Fibroblast of villous mesenchyme (primary cell): ENCODE results near the gene OR1A1. TPM values are rescaled to one million over a fixed set of nuclear protein-coding genes. Genes with fewer than 3 reads are reported as not detected.

ENCODE experiments used
- DNase-seq: peaks from one replicate; pipeline ENCODE4 v3.0.0-alpha.2; 2010; ENCODE audit warnings: low read depth
- H3K4me3 ChIP-seq: 2 replicates; pipeline ENCODE4 v1.5.1; 2011; ENCODE audit warnings: low read depth, mild to moderate bottlenecking, low read length
- total RNA-seq: library from RNA; depleted of rRNA; stranded (reverse); fragments of >200 nt; gene quantifications from 2 replicates; pipeline ENCODE4 v1.2.3, GENCODE V29; 2012
- TF ChIP-seq, protein P1 (sequence below): IDR thresholded peaks from 2 replicates; pipeline ENCODE4 v1.5.1; 2012; ENCODE audit warnings: low read depth, mild to moderate bottlenecking, low read length; ENCODE audit not compliant: insufficient read depth

Gene OR1A1, protein sequence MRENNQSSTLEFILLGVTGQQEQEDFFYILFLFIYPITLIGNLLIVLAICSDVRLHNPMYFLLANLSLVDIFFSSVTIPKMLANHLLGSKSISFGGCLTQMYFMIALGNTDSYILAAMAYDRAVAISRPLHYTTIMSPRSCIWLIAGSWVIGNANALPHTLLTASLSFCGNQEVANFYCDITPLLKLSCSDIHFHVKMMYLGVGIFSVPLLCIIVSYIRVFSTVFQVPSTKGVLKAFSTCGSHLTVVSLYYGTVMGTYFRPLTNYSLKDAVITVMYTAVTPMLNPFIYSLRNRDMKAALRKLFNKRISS
- total RNA-seq, result not detected in 2 replicates

GRCh38 chr17:3207367-3207766 lies at the start of gene OR1A1:
Gene OR1A1 (plus strand): TSS chr17:3207667. CDS start chr17:3215621, 7,954 bp downstream.
- TF ChIP-seq, protein P1, sequence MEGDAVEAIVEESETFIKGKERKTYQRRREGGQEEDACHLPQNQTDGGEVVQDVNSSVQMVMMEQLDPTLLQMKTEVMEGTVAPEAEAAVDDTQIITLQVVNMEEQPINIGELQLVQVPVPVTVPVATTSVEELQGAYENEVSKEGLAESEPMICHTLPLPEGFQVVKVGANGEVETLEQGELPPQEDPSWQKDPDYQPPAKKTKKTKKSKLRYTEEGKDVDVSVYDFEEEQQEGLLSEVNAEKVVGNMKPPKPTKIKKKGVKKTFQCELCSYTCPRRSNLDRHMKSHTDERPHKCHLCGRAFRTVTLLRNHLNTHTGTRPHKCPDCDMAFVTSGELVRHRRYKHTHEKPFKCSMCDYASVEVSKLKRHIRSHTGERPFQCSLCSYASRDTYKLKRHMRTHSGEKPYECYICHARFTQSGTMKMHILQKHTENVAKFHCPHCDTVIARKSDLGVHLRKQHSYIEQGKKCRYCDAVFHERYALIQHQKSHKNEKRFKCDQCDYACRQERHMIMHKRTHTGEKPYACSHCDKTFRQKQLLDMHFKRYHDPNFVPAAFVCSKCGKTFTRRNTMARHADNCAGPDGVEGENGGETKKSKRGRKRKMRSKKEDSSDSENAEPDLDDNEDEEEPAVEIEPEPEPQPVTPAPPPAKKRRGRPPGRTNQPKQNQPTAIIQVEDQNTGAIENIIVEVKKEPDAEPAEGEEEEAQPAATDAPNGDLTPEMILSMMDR, result no peak
- DNase-seq, result no peak
- H3K4me3 ChIP-seq, result no peak within 1 kb of the TSS

DNA sequence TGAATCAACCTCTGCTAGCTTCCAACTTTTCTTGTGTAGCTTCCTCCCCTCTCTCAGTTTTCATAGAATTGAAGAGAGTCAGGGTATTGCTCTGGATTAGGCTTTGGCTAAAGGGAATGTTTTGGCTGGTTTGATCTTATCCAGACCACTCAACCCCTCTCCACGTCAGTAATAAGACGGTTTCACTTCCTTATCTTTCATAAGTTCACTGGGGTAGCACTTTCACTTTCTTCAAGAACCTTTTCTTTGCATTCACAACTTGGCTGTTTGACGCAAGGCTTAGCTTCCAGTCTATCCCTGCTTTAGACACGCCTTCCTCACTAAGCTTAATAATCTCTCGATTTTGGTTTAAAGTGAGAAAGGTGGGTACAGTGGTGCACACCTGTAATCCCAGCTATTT lies 39.9 kb upstream of the OR1A1 start:
- TF ChIP-seq, protein P1, result no peak
- no peak overlapping the region for H3K4me3 ChIP-seq
- no peak for DNase-seq

GRCh38 chr17:3189961-3190360 lies 17.5 kb upstream of the OR1A1 start:
- TF ChIP-seq, protein P1, result no peak
- DNase-seq, result no peak
- no peak overlapping the region for H3K4me3 ChIP-seq

DNA sequence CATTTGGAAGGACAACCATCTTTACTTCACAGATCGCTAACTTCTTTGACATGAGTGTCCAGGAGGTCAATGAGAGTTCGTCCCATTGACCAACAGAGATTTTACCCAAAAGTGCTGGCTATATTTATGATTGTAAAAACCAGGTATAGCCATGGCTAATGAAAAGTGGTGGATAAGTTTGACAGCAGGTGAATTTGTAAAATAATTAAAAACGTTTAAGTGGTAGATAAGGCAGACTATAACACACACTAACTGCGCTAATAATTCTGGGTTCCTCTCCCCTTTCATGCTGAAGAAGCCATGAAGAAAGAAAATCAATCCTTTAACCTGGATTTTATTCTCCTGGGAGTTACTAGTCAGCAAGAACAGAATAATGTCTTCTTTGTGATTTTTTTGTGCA lies 10.2 kb upstream of the OR1A1 start, which contains the start of gene OR1A2:
Gene OR1A2 (plus strand): TSS at position 301 of the 400 bp plus-strand sequence. CDS start 0 bp downstream, at position 301.
- H3K4me3 ChIP-seq, result no peak within 1 kb of the TSS
- no peak for DNase-seq
- TF ChIP-seq, protein P1, result no peak

DNA sequence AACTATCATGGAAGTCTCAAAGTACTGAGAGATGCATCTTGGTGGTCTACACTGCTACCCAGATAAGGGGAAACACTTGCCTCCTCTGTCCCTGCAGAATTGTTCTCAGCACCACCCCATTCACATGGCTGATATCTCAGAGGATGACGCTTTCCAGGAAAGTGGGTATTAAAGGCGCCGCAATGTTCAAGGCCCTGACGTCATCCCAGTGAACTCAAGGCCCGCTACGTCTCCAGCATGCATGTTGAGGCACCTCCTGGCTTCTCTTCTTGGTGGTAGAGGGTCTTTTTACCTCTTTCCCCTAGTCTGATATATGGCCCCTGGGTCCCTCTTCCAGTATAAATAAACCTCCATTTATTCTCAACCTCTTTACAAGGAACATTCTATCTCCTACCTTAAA lies 1.0 kb downstream of the OR1A1 start:
- no peak for DNase-seq
- no peak overlapping the region for H3K4me3 ChIP-seq
- TF ChIP-seq, protein P1, result no peak

DNA sequence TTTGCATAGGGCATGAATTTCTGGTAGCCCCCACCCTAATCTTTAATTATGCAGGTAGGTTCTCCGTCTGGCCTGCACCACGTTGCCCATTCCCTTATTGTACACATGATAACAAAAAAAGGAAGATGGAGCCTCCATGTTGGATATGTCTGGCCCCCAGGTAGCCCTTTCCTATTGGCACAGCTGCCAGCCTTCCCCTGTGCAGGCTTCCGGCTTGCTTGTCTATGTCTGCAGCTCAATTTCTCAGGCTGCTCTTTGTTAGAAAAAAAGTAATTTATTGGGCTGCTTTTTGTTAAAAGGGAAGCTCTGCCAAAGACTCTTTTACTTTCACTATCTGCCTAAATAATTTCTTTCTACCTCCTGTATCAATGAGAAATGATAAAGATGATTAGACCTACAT lies 5.5 kb downstream of the OR1A1 start:
- TF ChIP-seq, protein P1, result no peak
- no peak for DNase-seq
- H3K4me3 ChIP-seq, result no peak overlapping the region
